GM12801 (cell line): ENCODE results near the gene TRPC3.

ENCODE experiments used
- CTCF ChIP-seq: IDR thresholded peaks from one replicate; pipeline ENCODE4 v1.5.1; 2011; ENCODE audit warnings: control low read depth; ENCODE audit not compliant: insufficient read length; ENCODE audit errors: extremely low read depth

TRPC3 gene

GRCh38 chr4:121846662-121847061, 105.2 kb downstream of the TRPC3 start:
- no peak for TF ChIP-seq CTCF

- TF ChIP-seq CTCF: no peak
Observed at GRCh38 chr4:121842862-121843261, 109.0 kb downstream of the TRPC3 start.

GRCh38 chr4:121838136-121838535, 113.7 kb downstream of the TRPC3 start:
- TF ChIP-seq CTCF: no peak

- no peak for TF ChIP-seq CTCF
Observed at GRCh38 chr4:121829511-121829910, 122.3 kb downstream of the TRPC3 start.
